ENCODE data around the gene GPR37.

The GPR37 gene

GRCh38 chr7:124780056-124780455, 14.5 kb upstream of the GPR37 start:
- DNase-seq (ENCODE audit: low read depth in 2 of 2, low spot score in 1 of 2): no peak

DNA sequence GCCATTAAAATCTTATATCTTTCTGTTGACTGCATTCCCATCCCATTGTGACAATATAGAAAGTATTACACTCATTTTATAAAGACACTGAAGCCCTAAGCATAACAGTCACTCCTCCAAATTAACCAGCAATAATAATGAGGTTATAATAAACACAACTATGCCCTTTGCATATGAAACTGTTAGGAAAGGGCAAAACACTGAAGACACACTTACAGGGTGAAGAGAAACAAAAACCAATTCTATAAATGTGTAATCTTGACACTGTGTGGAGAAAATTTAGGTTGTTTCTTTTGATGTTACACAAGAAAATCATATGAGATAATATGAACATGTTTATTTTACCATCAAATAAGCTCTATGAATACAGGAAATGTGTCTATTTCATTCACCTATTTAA, 14.0 kb upstream of the GPR37 start:
- no peak for DNase-seq (ENCODE audit: low read depth in 2 of 2, low spot score in 1 of 2)

- DNase-seq (ENCODE audit: low read depth in 2 of 2, low spot score in 1 of 2): no peak
Measured at GRCh38 chr7:124779194-124779593, 13.6 kb upstream of the GPR37 start.

GRCh38 chr7:124777268-124777667, 11.7 kb upstream of the GPR37 start:
- no peak for DNase-seq (ENCODE audit: low read depth in 2 of 2, low spot score in 1 of 2)

DNA sequence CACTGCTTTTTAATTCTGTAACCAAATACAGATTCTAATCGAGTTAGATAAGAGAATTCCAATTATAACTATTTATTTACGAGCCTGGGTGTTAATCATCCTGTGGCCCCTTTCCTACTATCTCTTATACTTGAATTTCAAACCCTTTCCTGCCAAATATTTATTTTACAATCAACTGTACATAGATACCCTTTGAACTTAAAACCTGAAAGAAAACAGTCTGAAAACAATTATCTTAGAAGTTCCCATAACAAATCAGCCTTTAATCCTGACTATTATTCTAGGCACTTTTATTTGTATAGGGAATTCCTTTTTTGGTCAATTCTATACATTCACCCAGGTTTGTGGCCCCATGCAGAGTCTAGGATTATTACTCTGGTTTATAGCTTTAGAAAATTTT, 10.6 kb upstream of the GPR37 start:
- no peak for DNase-seq (ENCODE audit: low read depth in 2 of 2, low spot score in 1 of 2)

DNA sequence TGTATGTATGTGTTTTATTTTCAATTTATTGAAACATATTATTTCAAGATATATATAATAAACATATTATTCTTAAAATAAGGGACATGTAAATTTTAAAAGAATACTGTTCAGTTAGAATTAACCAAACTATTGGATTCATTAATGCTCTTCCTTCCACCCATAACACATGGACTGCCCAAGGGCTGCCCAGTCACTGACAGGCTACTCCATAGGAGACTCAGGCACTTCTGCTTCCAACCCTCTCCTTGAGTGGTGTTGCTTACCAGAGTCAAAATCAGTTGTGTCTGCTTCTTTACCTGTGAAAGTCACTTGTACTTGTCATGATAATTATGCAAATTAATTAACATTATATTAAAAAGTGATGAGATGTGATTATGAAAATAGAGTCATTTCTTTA, 9.8 kb upstream of the GPR37 start:
- no peak for DNase-seq (ENCODE audit: low read depth in 2 of 2, low spot score in 1 of 2)

DNA sequence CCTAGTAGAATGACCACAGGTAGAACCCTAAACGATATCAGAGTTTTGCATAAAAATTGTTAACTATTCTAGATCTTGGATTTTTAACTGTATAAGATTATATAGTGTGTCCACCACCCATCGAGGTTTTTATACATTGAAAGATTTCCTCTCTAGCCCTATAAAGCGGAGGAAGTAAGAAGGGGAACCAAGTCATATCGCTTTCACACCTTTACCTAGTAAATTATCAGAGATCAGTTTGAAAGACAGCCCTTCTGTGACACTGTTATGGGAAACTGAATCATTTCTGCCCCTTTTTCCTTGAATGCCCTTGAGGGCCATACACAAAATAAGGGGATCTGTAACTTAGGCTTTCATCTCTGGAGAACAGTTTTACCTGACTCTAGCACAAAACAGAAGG, 8.3 kb upstream of the GPR37 start:
- no peak for DNase-seq (ENCODE audit: low read depth in 2 of 2, low spot score in 1 of 2)

GRCh38 chr7:124773339-124773738, 7.7 kb upstream of the GPR37 start:
- DNase-seq (ENCODE audit: low read depth in 2 of 2, low spot score in 1 of 2): no peak

DNA sequence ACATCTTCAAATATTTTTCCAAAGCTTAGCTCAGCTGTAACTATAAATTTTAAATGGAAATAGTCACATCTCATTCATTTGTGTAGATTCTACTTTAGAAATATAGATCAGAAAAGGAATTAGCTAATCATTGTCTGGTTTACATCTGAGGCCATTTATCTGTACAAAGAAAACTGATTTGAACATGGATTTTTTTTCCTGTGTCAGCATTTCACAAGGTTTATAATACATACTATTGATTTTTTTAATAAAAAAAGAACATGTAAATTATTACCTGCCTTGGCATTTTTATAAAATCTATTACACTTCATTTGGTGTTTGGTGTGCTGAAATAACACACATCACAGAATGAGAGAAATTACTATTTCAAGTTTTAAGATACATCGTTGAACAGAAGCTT, 3.5 kb upstream of the GPR37 start:
- no peak for DNase-seq (ENCODE audit: low read depth in 2 of 2, low spot score in 1 of 2)

DNA sequence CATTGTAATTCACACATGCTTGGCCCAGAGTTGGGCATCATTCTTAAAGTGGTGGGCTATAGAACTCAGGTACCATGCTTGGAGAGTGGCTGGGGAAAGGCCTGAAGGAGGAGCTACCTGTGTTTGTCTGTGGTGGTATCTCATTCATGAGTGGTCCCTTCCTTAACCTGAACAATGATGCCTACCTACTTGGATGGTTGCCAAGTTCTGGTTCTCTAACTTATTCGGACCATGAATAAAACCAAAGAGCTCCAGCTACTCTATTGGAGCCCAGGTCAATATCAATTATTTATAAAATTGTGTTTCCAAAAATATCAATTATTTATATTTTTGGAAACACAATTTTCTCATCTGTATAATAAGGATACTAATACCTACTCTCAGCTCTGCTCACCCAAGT, 2.9 kb upstream of the GPR37 start:
- no peak for DNase-seq (ENCODE audit: low read depth in 2 of 2, low spot score in 1 of 2)

DNA sequence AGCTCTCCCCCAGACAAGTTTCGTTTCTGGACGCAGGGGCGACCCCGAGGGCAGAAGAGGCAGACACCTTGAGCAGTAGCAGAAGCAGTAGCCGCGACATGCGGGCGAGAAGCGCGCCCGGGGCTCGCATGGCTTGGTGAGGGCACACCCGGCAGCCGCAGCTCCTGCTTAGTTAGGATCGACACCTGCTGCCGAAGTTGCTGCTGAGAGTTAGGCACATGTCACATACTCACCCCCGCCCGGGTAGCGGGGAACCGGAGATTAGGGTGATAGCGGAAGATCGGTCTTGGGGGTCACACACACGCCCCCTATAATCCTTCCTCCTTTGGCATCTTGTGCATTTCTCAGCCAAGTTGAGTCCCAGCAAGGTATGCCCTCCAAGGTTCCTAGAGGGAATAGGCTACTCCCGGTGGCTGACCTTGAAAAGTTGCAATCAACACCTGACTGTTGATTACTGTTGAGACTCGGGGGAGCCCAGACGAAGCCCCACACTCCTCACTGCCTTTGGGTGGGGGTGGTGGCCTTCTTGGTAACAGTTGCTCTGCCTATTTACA, 668 bp downstream of the GPR37 start:
- DNase-seq (ENCODE audit: low read depth in 2 of 2, low spot score in 1 of 2): no peak

DNA sequence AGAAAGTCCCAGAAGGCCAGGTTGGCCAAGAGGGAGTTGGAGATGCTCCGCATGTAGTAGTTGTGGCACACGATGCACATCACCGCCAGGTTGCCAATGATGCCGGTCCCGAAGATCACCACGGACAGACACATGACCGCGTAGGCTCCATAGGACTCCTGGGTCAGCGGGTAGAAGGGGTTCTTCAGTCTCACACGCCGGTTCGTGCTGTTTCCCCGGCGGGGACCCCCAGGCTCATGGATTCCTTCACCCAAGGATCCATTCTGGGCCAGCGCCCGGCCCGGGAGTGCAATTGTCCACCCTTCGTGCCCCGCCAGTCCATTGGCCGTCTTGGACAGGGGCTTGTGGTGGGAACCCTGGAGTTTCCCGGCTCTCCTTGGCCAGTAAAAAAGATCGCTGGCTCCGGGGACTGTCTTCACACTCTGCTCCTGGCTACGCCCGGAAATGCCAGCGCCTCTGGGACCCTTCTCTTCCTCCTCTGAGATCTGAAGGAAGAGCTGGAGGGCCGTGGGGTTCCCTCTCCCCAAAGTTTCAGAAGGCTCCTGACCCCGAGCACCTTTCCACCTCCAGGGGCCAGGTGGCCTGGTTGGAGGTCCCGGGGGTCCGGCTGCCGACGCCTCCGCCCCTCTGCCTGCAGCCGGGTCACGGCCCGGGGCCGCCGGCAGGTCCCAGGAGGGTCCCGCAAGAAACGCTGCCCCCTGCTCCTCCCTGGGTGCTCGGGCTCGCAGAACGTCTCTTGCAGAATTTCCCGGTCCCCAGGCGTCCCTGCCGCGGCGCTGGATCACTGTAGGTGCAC, 1.3 kb downstream of the GPR37 start:
- DNase-seq (ENCODE audit: low read depth in 2 of 2, low spot score in 1 of 2): no peak

- DNase-seq (ENCODE audit: low read depth in 2 of 2, low spot score in 1 of 2): no peak
Measured at GRCh38 chr7:124762611-124763143, 2.9 kb downstream of the GPR37 start.

DNA sequence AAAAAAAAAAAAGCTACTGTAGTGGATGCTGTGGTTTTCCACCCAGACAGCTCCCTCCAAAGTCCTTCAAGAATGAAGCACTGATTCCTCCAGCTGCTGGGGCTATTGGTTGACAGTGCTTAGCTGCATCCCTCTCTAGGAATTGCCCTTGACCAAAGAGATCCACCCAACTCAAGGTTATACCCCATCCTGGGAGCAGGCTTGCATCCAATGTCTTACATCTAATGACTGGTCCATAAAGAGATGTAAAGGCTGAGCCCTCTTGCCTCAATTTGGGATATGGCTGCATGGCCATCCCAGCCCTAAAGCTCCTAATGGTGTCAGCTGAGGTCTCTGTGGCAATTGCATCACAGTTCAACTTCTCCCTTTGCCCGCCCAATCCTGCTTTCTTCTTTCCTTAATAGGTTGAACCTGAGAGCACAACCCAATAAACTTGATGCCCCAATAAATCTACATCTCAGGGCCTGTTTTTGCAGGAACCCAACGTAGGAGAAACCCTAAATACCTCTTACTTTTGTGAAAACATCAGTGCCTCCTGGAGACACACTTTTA, 4.4 kb downstream of the GPR37 start:
- no peak for DNase-seq (ENCODE audit: low read depth in 2 of 2, low spot score in 1 of 2)

DNA sequence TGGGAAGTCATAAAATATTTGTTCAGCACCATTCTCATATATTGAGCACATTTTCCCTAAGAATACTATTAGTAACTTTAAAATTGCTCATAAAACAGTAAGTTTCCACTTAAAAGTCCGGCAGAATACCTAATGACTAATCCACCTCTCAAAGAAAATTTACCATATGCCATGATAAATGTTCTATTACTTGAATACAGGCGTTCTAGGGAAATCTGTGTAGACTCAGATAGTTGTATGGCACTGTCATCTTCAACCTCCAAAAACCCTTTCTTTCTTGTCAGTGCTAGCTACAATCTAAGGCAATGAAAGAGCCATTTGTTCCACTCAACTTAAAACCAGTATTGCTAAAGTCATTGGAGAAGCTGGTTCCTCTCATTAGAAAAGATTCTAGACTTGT, 7.3 kb downstream of the GPR37 start:
- no peak for DNase-seq (ENCODE audit: low read depth in 2 of 2, low spot score in 1 of 2)

- DNase-seq (ENCODE audit: low read depth in 2 of 2, low spot score in 1 of 2): no peak
Measured at GRCh38 chr7:124754576-124755268, 10.9 kb downstream of the GPR37 start.

DNA sequence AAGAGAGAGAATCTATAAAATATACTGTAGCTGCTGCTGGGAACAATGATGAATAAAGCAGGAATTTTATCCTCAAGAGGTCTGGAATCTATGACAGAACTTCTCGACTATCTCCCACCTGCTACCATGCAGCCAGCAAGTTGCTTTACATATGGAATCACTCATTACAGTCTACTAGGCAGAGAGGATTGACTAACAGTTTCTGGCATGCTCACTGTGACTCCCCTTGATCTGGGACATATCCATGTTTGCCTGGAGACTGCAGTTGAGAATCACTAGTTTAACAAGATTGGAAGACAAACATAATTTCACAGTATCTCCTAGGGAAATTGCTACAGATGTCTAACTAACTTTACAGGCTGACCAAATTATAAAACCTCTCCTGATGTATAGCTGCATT, 13.3 kb downstream of the GPR37 start:
- DNase-seq (ENCODE audit: low read depth in 2 of 2, low spot score in 1 of 2): no peak

DNA sequence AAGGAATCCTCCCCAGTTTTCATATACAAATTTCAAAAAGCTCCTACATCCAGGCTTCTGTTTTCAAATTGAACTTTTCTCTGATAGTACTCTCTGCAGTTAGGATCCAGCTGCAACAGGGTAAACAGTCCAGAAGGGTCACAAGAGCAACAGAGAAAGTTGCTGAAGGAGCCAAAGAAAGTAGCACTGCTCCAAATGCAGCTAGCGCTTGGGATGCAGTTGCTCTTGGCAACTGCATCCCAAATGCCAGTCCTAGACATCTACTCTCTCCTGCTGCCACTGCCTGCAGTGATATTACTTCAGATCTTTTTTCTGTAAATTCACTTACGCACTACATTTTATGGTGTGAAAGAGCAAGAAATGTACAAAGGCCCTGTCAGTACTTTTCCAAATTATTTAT, 14.6 kb downstream of the GPR37 start:
- no peak for DNase-seq (ENCODE audit: low read depth in 2 of 2, low spot score in 1 of 2)

DNA sequence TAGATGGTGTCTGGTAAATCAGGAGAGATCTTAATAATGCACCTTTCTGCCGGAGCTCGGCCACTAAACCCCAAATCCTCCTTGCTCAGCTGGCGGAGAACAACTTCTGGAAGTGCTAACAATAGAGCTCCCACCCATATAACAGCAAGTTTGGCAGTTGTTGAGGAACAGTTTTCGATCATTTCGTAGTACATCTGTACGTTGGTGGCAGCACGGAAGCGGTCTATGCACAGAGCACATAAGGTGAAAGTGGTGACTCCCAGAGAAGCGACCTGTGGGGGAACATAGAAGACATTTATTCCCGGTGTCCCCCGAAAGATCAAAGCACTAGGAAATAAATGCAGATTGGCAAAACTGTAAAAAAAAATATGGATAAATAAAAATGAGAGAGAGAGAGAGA, 18.5 kb downstream of the GPR37 start:
- DNase-seq (ENCODE audit: low read depth in 2 of 2, low spot score in 1 of 2): no peak

- DNase-seq (ENCODE audit: low read depth in 2 of 2, low spot score in 1 of 2): no peak
Measured at GRCh38 chr7:124738639-124739038, 27.0 kb downstream of the GPR37 start.

DNA sequence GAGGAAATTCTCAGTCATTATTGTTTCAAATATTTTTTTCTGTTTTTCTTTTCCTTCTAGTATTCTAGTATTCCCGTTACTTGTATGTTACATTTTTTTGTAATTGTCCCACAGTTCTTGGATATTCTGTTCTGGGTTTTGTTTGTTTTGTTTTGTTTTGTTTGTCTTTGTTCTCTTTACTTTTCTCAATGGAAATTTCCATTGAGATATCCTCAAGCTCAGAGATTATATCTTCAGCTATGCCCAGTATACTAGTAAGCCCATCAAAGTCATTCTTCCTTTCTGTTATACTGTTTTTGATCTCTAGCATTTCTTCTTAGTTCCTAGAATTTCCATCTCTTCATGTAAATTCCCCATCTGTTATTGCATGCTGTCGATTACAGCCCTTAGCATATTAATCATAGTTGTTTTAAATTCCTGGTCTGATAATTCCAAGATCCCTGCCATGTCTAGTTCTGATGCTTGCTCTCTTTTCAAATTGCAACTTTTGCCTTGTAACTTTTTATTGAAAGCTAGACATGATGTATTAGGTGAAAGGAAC, 27.8 kb downstream of the GPR37 start:
- DNase-seq (ENCODE audit: low read depth in 2 of 2, low spot score in 1 of 2): no peak

GRCh38 chr7:124728610-124729009, 37.0 kb downstream of the GPR37 start:
- no peak for DNase-seq (ENCODE audit: low read depth in 2 of 2, low spot score in 1 of 2)

Measured in stimulated activated CD8-positive, alpha-beta memory T cell treated with anti-CD3 and anti-CD28 coated beads, Interleukin-4, amount 100 ng/mL, for 4 hours (primary cell).